DND-41 (cell line): ENCODE data around the gene SPRR2B.
"Not testable (repeated sequence)": the region's sequence is repeated elsewhere in the genome, so short reads cannot be mapped to it uniquely, and the experiment has no call there.

Source experiments
- ATAC-seq: fragments of 200-7000 bp; cut with Tn5 transposase; 3 replicates; pipeline ENCODE4 v1.9.1; 2021; ENCODE audit warnings: low read depth; ENCODE audit not compliant: insufficient read depth
- DNase-seq: peaks from one replicate; pipeline ENCODE4 v3.0.0-alpha.2; 2020
- H2AFZ ChIP-seq: 2 replicates; pipeline ENCODE4 v1.6.0; 2012; ENCODE audit warnings: low read depth, low read length
- H3K27ac ChIP-seq: 2 replicates; pipeline ENCODE4 v1.5.1; 2012; ENCODE audit warnings: low read length, inconsistent platforms
- H3K27me3 ChIP-seq: fragments of 200-600 bp; sonication (generic); 2 replicates; pipeline ENCODE4 v1.6.0; 2012; ENCODE audit warnings: low read length, mild to moderate bottlenecking, inconsistent platforms; ENCODE audit not compliant: insufficient read depth, poor library complexity
- H3K36me3 ChIP-seq: 2 replicates; pipeline ENCODE4 v1.5.1; 2012; ENCODE audit warnings: low read length, inconsistent platforms; ENCODE audit not compliant: insufficient read depth
- H3K4me1 ChIP-seq: 2 replicates; pipeline ENCODE4 v1.5.1; 2012; ENCODE audit warnings: mild to moderate bottlenecking, low read length; ENCODE audit not compliant: insufficient read depth
- H3K4me2 ChIP-seq: 2 replicates; pipeline ENCODE4 v1.6.0; 2012; ENCODE audit warnings: mild to moderate bottlenecking, moderate library complexity, low read length, inconsistent platforms; ENCODE audit not compliant: insufficient read depth
- H3K4me3 ChIP-seq, 2 experiments: fragments of 200-600 bp in 1 of 2; shearing (Covaris generic) in 1 of 2; 2 replicates each; pipeline ENCODE4 v1.5.1; 2012 to 2016; ENCODE audit warnings: inconsistent platforms in 2 of 2, low read length in 2 of 2, mild to moderate bottlenecking in 2 of 2, low read depth in 1 of 2, moderate library complexity in 1 of 2
- H3K79me2 ChIP-seq: 2 replicates; pipeline ENCODE4 v1.6.0; 2012; ENCODE audit warnings: low read length, inconsistent platforms; ENCODE audit not compliant: insufficient read depth
- H3K9ac ChIP-seq: 2 replicates; pipeline ENCODE4 v1.6.0; 2012; ENCODE audit warnings: low read depth, mild to moderate bottlenecking, inconsistent platforms, low read length, moderate library complexity
- H3K9me3 ChIP-seq: 2 replicates; pipeline ENCODE4 v1.5.1; 2012; ENCODE audit warnings: low read length, moderate library complexity, mild to moderate bottlenecking, inconsistent platforms; ENCODE audit not compliant: insufficient read depth, severe bottlenecking
- H4K20me1 ChIP-seq: 2 replicates; pipeline ENCODE4 v1.6.0; 2012; ENCODE audit warnings: low read length; ENCODE audit not compliant: insufficient read depth
- CTCF ChIP-seq: IDR thresholded peaks from 2 replicates; pipeline ENCODE4 v1.5.1; 2012; ENCODE audit warnings: borderline replicate concordance, low read length, moderate library complexity, mild to moderate bottlenecking; ENCODE audit not compliant: poor library complexity, severe bottlenecking; ENCODE audit errors: extremely low read depth
- EZH2 ChIP-seq: IDR thresholded peaks from 3 replicates; pipeline ENCODE4 v1.6.1; 2012; ENCODE audit warnings: borderline replicate concordance, low read depth, mild to moderate bottlenecking, moderate library complexity, low read length, inconsistent platforms; ENCODE audit not compliant: severe bottlenecking

Gene SPRR2B

GRCh38 chr1:153071511-153071910 is at the start of gene SPRR2B:
SPRR2B (minus strand) TSS chr1:153071611; CDS start chr1:153070839, 772 bp downstream.
- no peak within 1 kb of the TSS for H2AFZ ChIP-seq
- H3K4me3 ChIP-seq, result no peak within 1 kb of the TSS
- no peaks in the 10 kb centered on the region for H3K9me3 ChIP-seq
- H4K20me1 ChIP-seq, result no peaks in the 10 kb centered on the region
- DNase-seq (no peak), ATAC-seq (no peak)
- H3K4me1 ChIP-seq, result no peaks in the 10 kb centered on the region
- H3K9ac ChIP-seq, result no peak within 1 kb of the TSS
- H3K4me2 ChIP-seq, result no peak within 1 kb of the TSS
- no peaks in the 10 kb centered on the region for H3K36me3 ChIP-seq
- no peak within 1 kb of the TSS for H3K27ac ChIP-seq
- TF ChIP-seq CTCF, result no peak
- TF ChIP-seq EZH2, result no peak
- H3K27me3 ChIP-seq, result peaks cover 9% of the 10 kb centered on the region
- H3K79me2 ChIP-seq, result no peaks in the 10 kb centered on the region

- DNase-seq (no peak), ATAC-seq (no peak)
- H3K4me2 ChIP-seq, result no peak overlapping the region
- H3K4me1 ChIP-seq, result no peaks in the 10 kb centered on the region
- no peaks in the 10 kb centered on the region for H3K79me2 ChIP-seq
- no peak overlapping the region for H3K27ac ChIP-seq
- TF ChIP-seq EZH2 (no peak), CTCF (no peak)
- H2AFZ ChIP-seq, result no peak overlapping the region
- H3K9me3 ChIP-seq, result no peaks in the 10 kb centered on the region
- H3K4me3 ChIP-seq, result no peak overlapping the region
- no peaks in the 10 kb centered on the region for H3K36me3 ChIP-seq
- no peaks in the 10 kb centered on the region for H4K20me1 ChIP-seq
- H3K27me3 ChIP-seq, result peaks cover 6% of the 10 kb centered on the region
- H3K9ac ChIP-seq, result no peak overlapping the region
These were observed 49.5 kb upstream of the SPRR2B start for GRCh38 chr1:153120945-153121344.

- ATAC-seq (no peak), DNase-seq (no peak)
- no peak overlapping the region for H3K4me2 ChIP-seq
- peaks cover 8% of the 10 kb centered on the region for H3K27me3 ChIP-seq
- H3K9me3 ChIP-seq, result no peaks in the 10 kb centered on the region
- no peak overlapping the region for H3K27ac ChIP-seq
- H4K20me1 ChIP-seq, result no peaks in the 10 kb centered on the region
- no peaks in the 10 kb centered on the region for H3K4me1 ChIP-seq
- no peak for TF ChIP-seq CTCF
- no peak for TF ChIP-seq EZH2
- H3K79me2 ChIP-seq, result no peaks in the 10 kb centered on the region
- H3K36me3 ChIP-seq, result no peaks in the 10 kb centered on the region
- no peak overlapping the region for H2AFZ ChIP-seq
- H3K4me3 ChIP-seq, result no peak overlapping the region
- H3K9ac ChIP-seq, result no peak overlapping the region
These were observed 48.1 kb upstream of the SPRR2B start for GRCh38 chr1:153119491-153119971.

- not testable (repeated sequence) for H3K36me3 ChIP-seq, H2AFZ ChIP-seq, H3K9me3 ChIP-seq, H3K79me2 ChIP-seq, H3K9ac ChIP-seq, DNase-seq, H3K4me1 ChIP-seq, H4K20me1 ChIP-seq, H3K4me3 ChIP-seq, H3K4me2 ChIP-seq, H3K27ac ChIP-seq, ATAC-seq
- H3K27me3 ChIP-seq, result peaks cover 14% of the 10 kb centered on the region
These were observed 43.9 kb upstream of the SPRR2B start for GRCh38 chr1:153115264-153115663.
